Loucy (cell line): ENCODE data around the gene NSF.
"Not testable (repeated sequence)": the region's sequence is repeated elsewhere in the genome, so short reads cannot be mapped to it uniquely, and the experiment has no call there.

ENCODE experiments used
- CTCF ChIP-seq: fragments of 200-600 bp; sonication (generic); conservative IDR thresholded peaks from 2 replicates; pipeline ENCODE4 v1.5.1; 2014; ENCODE audit warnings: mild to moderate bottlenecking, antibody characterized with exemption, low read length
- EZH2phosphoT487 ChIP-seq: fragments of 200-600 bp; IDR thresholded peaks from 2 replicates; pipeline ENCODE4 v1.6.1; 2018; ENCODE audit warnings: antibody characterized with exemption, mild to moderate bottlenecking, moderate library complexity, borderline replicate concordance

- not testable (repeated sequence) for TF ChIP-seq CTCF, EZH2phosphoT487
Measured at GRCh38 chr17:46658235-46658634, 67.8 kb downstream of the NSF start.
